Neural cell (in vitro differentiated cells): Measurements from ENCODE around the gene MDN1. TPM values are rescaled to one million over a fixed set of nuclear protein-coding genes. Genes with fewer than 3 reads are reported as not detected.

Experiments
- H2AFZ ChIP-seq: fragments of 200-600, 300-800 bp; sonication (generic), shearing (Covaris generic); 2 replicates; pipeline ENCODE4 v1.6.0; 2014; ENCODE audit warnings: low read depth, mild to moderate bottlenecking, antibody characterized with exemption, low read length, moderate library complexity
- H3F3A ChIP-seq: fragments of 200-600 bp; shearing (Covaris generic); 2 replicates; pipeline ENCODE4 v1.6.1; 2016; ENCODE audit warnings: mild to moderate bottlenecking, moderate library complexity, mixed read lengths, antibody characterized with exemption, low read length; ENCODE audit not compliant: insufficient read depth, poor library complexity, severe bottlenecking
- H3K27ac ChIP-seq: fragments of 200-600, 300-800 bp; sonication (generic), shearing (Covaris generic); 2 replicates; pipeline ENCODE4 v1.5.1; 2014; ENCODE audit warnings: mild to moderate bottlenecking, low read length, moderate library complexity
- H3K27me3 ChIP-seq: fragments of 300-800, 200-600 bp; sonication (generic), shearing (Covaris generic); 2 replicates; pipeline ENCODE4 v1.6.0; 2014; ENCODE audit warnings: mild to moderate bottlenecking, low read depth, low read length, moderate library complexity; ENCODE audit not compliant: insufficient read depth
- H3K36me3 ChIP-seq: fragments of 300-800, 200-600 bp; sonication (generic), shearing (Covaris generic); 2 replicates; pipeline ENCODE4 v1.5.1; 2014; ENCODE audit warnings: mild to moderate bottlenecking, antibody characterized with exemption, low read length, moderate library complexity; ENCODE audit not compliant: insufficient read depth
- H3K4me2 ChIP-seq: fragments of 300-800, 200-600 bp; sonication (generic), shearing (Covaris generic); 2 replicates; pipeline ENCODE4 v1.6.0; 2014; ENCODE audit warnings: mild to moderate bottlenecking, low read length
- H3K4me3 ChIP-seq: fragments of 300-800, 200-600 bp; sonication (generic), shearing (Covaris generic); 2 replicates; pipeline ENCODE4 v1.5.1; 2014; ENCODE audit warnings: mild to moderate bottlenecking, low read length, moderate library complexity
- H3K79me2 ChIP-seq: fragments of 200-600 bp; shearing (Covaris generic); replicated peaks from 2 replicates; pipeline ENCODE4 v1.6.0; 2014; ENCODE audit warnings: mild to moderate bottlenecking, low read length, moderate library complexity; ENCODE audit not compliant: insufficient read depth
- H3K9ac ChIP-seq: fragments of 300-800, 200-600 bp; sonication (generic), shearing (Covaris generic); 2 replicates; pipeline ENCODE4 v1.6.1; 2016; ENCODE audit warnings: mild to moderate bottlenecking, low read length, mixed read lengths
- H3K9me2 ChIP-seq: fragments of 200-600 bp; shearing (Covaris generic); 2 replicates; pipeline ENCODE4 v1.6.1; 2016; ENCODE audit warnings: mild to moderate bottlenecking, low read length, mixed read lengths; ENCODE audit not compliant: insufficient read depth
- H3K9me3 ChIP-seq: fragments of 200-600, 300-800 bp; sonication (generic), shearing (Covaris generic); 2 replicates; pipeline ENCODE4 v1.6.1; 2016; ENCODE audit warnings: mild to moderate bottlenecking, mixed run types, low read length, moderate library complexity, mixed read lengths
- H4K20me1 ChIP-seq: fragments of 200-600 bp; shearing (Covaris generic); 2 replicates; pipeline ENCODE4 v1.6.1; 2016; ENCODE audit warnings: mild to moderate bottlenecking, mixed run types; ENCODE audit not compliant: insufficient read depth
- CTCF ChIP-seq: fragments of 450-650 bp; IDR thresholded peaks from 2 replicates; pipeline ENCODE4 v1.5.1; 2014; ENCODE audit warnings: antibody characterized with exemption, mild to moderate bottlenecking, moderate library complexity; ENCODE audit not compliant: poor library complexity, severe bottlenecking
- EP300 ChIP-seq: fragments of 450-650 bp; conservative IDR thresholded peaks from 2 replicates; pipeline ENCODE4 v1.6.1; 2014; ENCODE audit warnings: antibody characterized with exemption, mild to moderate bottlenecking, moderate library complexity; ENCODE audit not compliant: poor library complexity, severe bottlenecking
- EZH2 ChIP-seq: fragments of 200-600, 300-800 bp; shearing (Covaris generic), sonication (generic); IDR thresholded peaks from 2 replicates; pipeline ENCODE4 v1.6.1; 2014; ENCODE audit warnings: antibody characterized with exemption, low read length, borderline replicate concordance, mild to moderate bottlenecking; ENCODE audit not compliant: insufficient read depth, poor library complexity, severe bottlenecking
- MXI1 ChIP-seq: fragments of 450-650 bp; conservative IDR thresholded peaks from 2 replicates; pipeline ENCODE4 v1.6.1; 2014; ENCODE audit warnings: antibody characterized with exemption, mild to moderate bottlenecking; ENCODE audit not compliant: poor library complexity, severe bottlenecking
- POLR2AphosphoS5 ChIP-seq: IDR thresholded peaks from 2 replicates; pipeline ENCODE4 v1.6.1; 2012
- RAD21 ChIP-seq: fragments of 450-650 bp; conservative IDR thresholded peaks from 2 replicates; pipeline ENCODE4 v1.6.1; 2014; ENCODE audit warnings: antibody characterized with exemption, mild to moderate bottlenecking, moderate library complexity
- REST ChIP-seq: IDR thresholded peaks from 2 replicates; pipeline ENCODE4 v1.6.1; 2012; ENCODE audit warnings: borderline replicate concordance
- SMC3 ChIP-seq: fragments of 450-650 bp; conservative IDR thresholded peaks from 2 replicates; pipeline ENCODE4 v1.6.1; 2014; ENCODE audit warnings: antibody characterized with exemption, mild to moderate bottlenecking, moderate library complexity; ENCODE audit not compliant: poor library complexity
- TAF1 ChIP-seq: IDR thresholded peaks from 2 replicates; pipeline ENCODE4 v1.6.1; 2012; ENCODE audit warnings: low read depth
- polyA plus RNA-seq: library from polyadenylated mRNA; depleted of rRNA; stranded (reverse); fragments of >200 nt; gene quantifications from 2 replicates; pipeline ENCODE4 v1.2.3, GENCODE V29; 2014

Gene MDN1
- polyA plus RNA-seq, 1 donor from 2014 or later, result 17.8 TPM

- H3K9ac ChIP-seq, result no peak overlapping the region
- H3K4me2 ChIP-seq, result no peak overlapping the region
- peaks cover 9% of the 10 kb centered on the region for H3K36me3 ChIP-seq
- no peak overlapping the region for H3K4me3 ChIP-seq
- no peak overlapping the region for H3K27ac ChIP-seq
- H3K79me2 ChIP-seq, result no peaks in the 10 kb centered on the region
- no peaks in the 10 kb centered on the region for H3F3A ChIP-seq
- no peak for TF ChIP-seq MXI1
- no peak for TF ChIP-seq REST
- no peak for TF ChIP-seq CTCF
- no peak for TF ChIP-seq EZH2
- no peak for TF ChIP-seq RAD21
- TF ChIP-seq SMC3, result no peak
- no peak for TF ChIP-seq EP300
- TF ChIP-seq POLR2AphosphoS5, result no peak
- TF ChIP-seq TAF1, result no peak
- no peaks in the 10 kb centered on the region for H4K20me1 ChIP-seq
- H3K27me3 ChIP-seq, result no peaks in the 10 kb centered on the region
- H2AFZ ChIP-seq, result no peak overlapping the region
- H3K9me2 ChIP-seq, result no peaks in the 10 kb centered on the region
- no peaks in the 10 kb centered on the region for H3K9me3 ChIP-seq
Measured at GRCh38 chr6:89680551-89680950, 139.0 kb downstream of the MDN1 start.

DNA sequence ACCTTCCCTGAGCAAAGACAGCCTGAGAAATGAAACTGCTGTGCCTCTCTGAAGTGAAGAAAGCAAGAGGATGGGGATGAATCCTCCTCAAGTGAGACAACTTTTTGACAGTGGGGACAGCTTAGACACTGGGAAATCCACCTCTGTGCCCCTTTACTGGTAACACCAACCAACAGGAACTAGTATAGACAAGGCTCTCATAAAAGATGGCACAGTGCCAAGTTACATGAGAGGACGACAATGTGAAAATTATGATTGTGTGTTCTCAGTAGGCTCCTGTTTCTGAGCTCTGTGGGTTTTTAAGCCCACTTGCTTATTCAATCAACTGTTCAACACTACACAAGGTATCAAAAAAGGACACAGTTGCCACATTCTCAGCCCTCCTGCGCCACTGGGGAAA, 139.4 kb downstream of the MDN1 start:
- H3K79me2 ChIP-seq, result no peaks in the 10 kb centered on the region
- H3F3A ChIP-seq, result no peaks in the 10 kb centered on the region
- no peak overlapping the region for H3K4me2 ChIP-seq
- H3K36me3 ChIP-seq, result peaks cover 9% of the 10 kb centered on the region
- no peaks in the 10 kb centered on the region for H3K9me3 ChIP-seq
- H3K9me2 ChIP-seq, result no peaks in the 10 kb centered on the region
- H3K9ac ChIP-seq, result no peak overlapping the region
- no peaks in the 10 kb centered on the region for H3K27me3 ChIP-seq
- no peak overlapping the region for H2AFZ ChIP-seq
- H3K4me3 ChIP-seq, result no peak overlapping the region
- TF ChIP-seq RAD21, result no peak
- no peak for TF ChIP-seq REST
- TF ChIP-seq SMC3, result no peak
- no peak for TF ChIP-seq TAF1
- TF ChIP-seq EP300, result no peak
- no peak for TF ChIP-seq MXI1
- TF ChIP-seq POLR2AphosphoS5, result no peak
- no peak for TF ChIP-seq CTCF
- TF ChIP-seq EZH2, result no peak
- H4K20me1 ChIP-seq, result no peaks in the 10 kb centered on the region
- no peak overlapping the region for H3K27ac ChIP-seq
